ENCODE data around the gene TNFRSF4. TPM values are rescaled to one million over a fixed set of nuclear protein-coding genes. Genes with fewer than 3 reads are reported as not detected.

Gene TNFRSF4
- total and polyA plus RNA-seq, 2 of the 13 experiments (the other 11 are each of a cell fraction or from before 2014, with no cell fraction given), result not detected

GRCh38 chr1:1237874-1238701, 24.1 kb upstream of the TNFRSF4 start (continued):
- TF ChIP-seq ZNF136 (CRISPR knock-in tag; IDR thresholded peaks at IDR 0.05; ENCODE audit: low read depth) (no peak), MAFF (IDR thresholded peaks at IDR 0.05; ENCODE audit: low read depth, low read length) (no peak), ZNF777 (CRISPR knock-in tag; IDR thresholded peaks at IDR 0.05) (peak; percentile 81; the same call in 1 of the 2 replicates), PTBP1 (IDR thresholded peaks at IDR 0.05; ENCODE audit: low read depth, low read length, poor library complexity, severe bottlenecking) (peak; percentile 17), ZNF569 (CRISPR knock-in tag; IDR thresholded peaks at IDR 0.05; ENCODE audit: borderline replicate concordance) (no peak), ZNF704 (CRISPR knock-in tag; IDR thresholded peaks at IDR 0.05; ENCODE audit: borderline replicate concordance) (peak; percentile 65; the same call in 1 of the 2 replicates), CHD4 (IDR thresholded peaks at IDR 0.05; ENCODE audit: borderline replicate concordance, low read length) (no peak), ZNF574 (CRISPR knock-in tag; IDR thresholded peaks at IDR 0.05) (peak; percentile 61), THAP11 (CRISPR knock-in tag; IDR thresholded peaks at IDR 0.05) (peak; percentile 53; the same call in 1 of the 2 replicates), NFE2 (CRISPR knock-in tag; IDR thresholded peaks at IDR 0.05) (no peak), NFYB (CRISPR knock-in tag; IDR thresholded peaks at IDR 0.05) (no peak), ZNF446 (CRISPR knock-in tag; IDR thresholded peaks at IDR 0.05) (no peak), ERF (CRISPR knock-in tag; IDR thresholded peaks at IDR 0.05) (peak; percentile 56), HNF4A (CRISPR knock-in tag; IDR thresholded peaks at IDR 0.05) (peak; percentile 28; the same call in 1 of the 2 replicates), MTF2 (CRISPR knock-in tag; IDR thresholded peaks at IDR 0.05; ENCODE audit: borderline replicate concordance) (peak; percentile 94), PITX1 (CRISPR knock-in tag; IDR thresholded peaks at IDR 0.05) (peak; percentile 5; the same call in 1 of the 2 replicates), SP140L (CRISPR knock-in tag; IDR thresholded peaks at IDR 0.05; ENCODE audit: borderline replicate concordance) (no peak), ZXDC (CRISPR knock-in tag; IDR thresholded peaks at IDR 0.05) (no peak), ZSCAN21 (CRISPR knock-in tag; IDR thresholded peaks at IDR 0.05; ENCODE audit: borderline replicate concordance) (peak; percentile 88), SPEN (CRISPR knock-in tag; IDR thresholded peaks at IDR 0.05; ENCODE audit: low read depth) (peak; percentile 80), XRCC5 (optimal IDR thresholded peaks at IDR 0.05; ENCODE audit: low read length) (peak; percentile 59), MEIS1 (CRISPR knock-in tag; IDR thresholded peaks at IDR 0.05; ENCODE audit: borderline replicate concordance) (peak; percentile 48; the same call in 1 of the 2 replicates)
